GM19328 (cell line): ENCODE measurements around the gene ITPR2.

Experiments used
- ATAC-seq: cut with Tn5 transposase; IDR thresholded peaks from one replicate; pipeline ENCODE4 v1.9.1; 2021; ENCODE audit warnings: mild to moderate bottlenecking, moderate library complexity; ENCODE audit not compliant: unreplicated experiment

ITPR2 gene

GRCh38 chr12:26825459-26826016 lies 7.5 kb downstream of the ITPR2 start:
- ATAC-seq = no peak

- no peak for ATAC-seq
Observed at GRCh38 chr12:26823390-26823789, 9.6 kb downstream of the ITPR2 start.

GRCh38 chr12:26822026-26822425 lies 11.0 kb downstream of the ITPR2 start:
- no peak for ATAC-seq

GRCh38 chr12:26821212-26821701 lies 11.7 kb downstream of the ITPR2 start:
- ATAC-seq = no peak

- no peak for ATAC-seq
Observed at GRCh38 chr12:26818636-26819035, 14.4 kb downstream of the ITPR2 start.

GRCh38 chr12:26818201-26818600 lies 14.8 kb downstream of the ITPR2 start:
- ATAC-seq = no peak

- peak; percentile 71 for ATAC-seq
Observed at GRCh38 chr12:26817183-26817591, 15.8 kb downstream of the ITPR2 start.

GRCh38 chr12:26813812-26814211 lies 19.2 kb downstream of the ITPR2 start:
- no peak for ATAC-seq

- no peak for ATAC-seq
Observed at GRCh38 chr12:26810330-26810729, 22.7 kb downstream of the ITPR2 start.

GRCh38 chr12:26809611-26810285 lies 23.2 kb downstream of the ITPR2 start:
- no peak for ATAC-seq

- ATAC-seq = no peak
Observed at GRCh38 chr12:26808766-26809476, 24.1 kb downstream of the ITPR2 start.

GRCh38 chr12:26807292-26807691 lies 25.7 kb downstream of the ITPR2 start:
- no peak for ATAC-seq

GRCh38 chr12:26806556-26806955 lies 26.4 kb downstream of the ITPR2 start:
- no peak for ATAC-seq

- ATAC-seq = no peak
Observed at GRCh38 chr12:26805401-26805971, 27.5 kb downstream of the ITPR2 start.

GRCh38 chr12:26803552-26803951 lies 29.4 kb downstream of the ITPR2 start:
- no peak for ATAC-seq

- ATAC-seq = no peak
Observed at GRCh38 chr12:26801486-26801885, 31.5 kb downstream of the ITPR2 start.

- no peak for ATAC-seq
Observed at GRCh38 chr12:26800858-26801257, 32.1 kb downstream of the ITPR2 start.

- ATAC-seq = no peak
Observed at GRCh38 chr12:26800347-26800746, 32.6 kb downstream of the ITPR2 start.

GRCh38 chr12:26799741-26800140 lies 33.3 kb downstream of the ITPR2 start:
- no peak for ATAC-seq

GRCh38 chr12:26798640-26799039 lies 34.4 kb downstream of the ITPR2 start:
- ATAC-seq = no peak

- no peak for ATAC-seq
Observed at GRCh38 chr12:26798023-26798422, 35.0 kb downstream of the ITPR2 start.

- no peak for ATAC-seq
Observed at GRCh38 chr12:26795910-26796309, 37.1 kb downstream of the ITPR2 start.
